ENCODE data around the gene ZNF222.

Gene ZNF222

DNA sequence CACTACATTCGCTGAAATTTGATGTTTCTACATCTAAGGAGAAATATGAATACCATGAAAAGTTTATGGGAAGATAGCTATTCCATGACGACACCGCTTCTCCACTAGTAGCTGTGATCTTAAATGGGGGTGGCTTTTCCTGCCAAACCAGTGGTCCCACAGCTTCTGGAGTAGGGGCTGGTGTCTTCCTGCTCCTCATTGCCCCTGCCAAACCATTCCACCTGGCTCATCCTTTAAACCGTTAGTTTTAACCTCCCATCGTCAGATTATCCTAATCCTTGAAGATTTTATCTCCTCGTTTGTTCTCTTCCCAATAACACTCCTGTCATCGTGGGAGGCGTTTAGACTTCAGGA, 23.0 kb upstream of the ZNF222 start:
- TF ChIP-seq, protein P1, sequence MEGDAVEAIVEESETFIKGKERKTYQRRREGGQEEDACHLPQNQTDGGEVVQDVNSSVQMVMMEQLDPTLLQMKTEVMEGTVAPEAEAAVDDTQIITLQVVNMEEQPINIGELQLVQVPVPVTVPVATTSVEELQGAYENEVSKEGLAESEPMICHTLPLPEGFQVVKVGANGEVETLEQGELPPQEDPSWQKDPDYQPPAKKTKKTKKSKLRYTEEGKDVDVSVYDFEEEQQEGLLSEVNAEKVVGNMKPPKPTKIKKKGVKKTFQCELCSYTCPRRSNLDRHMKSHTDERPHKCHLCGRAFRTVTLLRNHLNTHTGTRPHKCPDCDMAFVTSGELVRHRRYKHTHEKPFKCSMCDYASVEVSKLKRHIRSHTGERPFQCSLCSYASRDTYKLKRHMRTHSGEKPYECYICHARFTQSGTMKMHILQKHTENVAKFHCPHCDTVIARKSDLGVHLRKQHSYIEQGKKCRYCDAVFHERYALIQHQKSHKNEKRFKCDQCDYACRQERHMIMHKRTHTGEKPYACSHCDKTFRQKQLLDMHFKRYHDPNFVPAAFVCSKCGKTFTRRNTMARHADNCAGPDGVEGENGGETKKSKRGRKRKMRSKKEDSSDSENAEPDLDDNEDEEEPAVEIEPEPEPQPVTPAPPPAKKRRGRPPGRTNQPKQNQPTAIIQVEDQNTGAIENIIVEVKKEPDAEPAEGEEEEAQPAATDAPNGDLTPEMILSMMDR (IDR thresholded peaks at IDR 0.05; ENCODE audit: low read depth, low read length, missing control alignments): no peak
- peak overlapping the region; percentile 72 for H3K4me3 ChIP-seq (replicated peaks; ENCODE audit: low read depth, low read length)
- no peak for DNase-seq (ENCODE audit: extremely low read depth, low read depth)

DNA sequence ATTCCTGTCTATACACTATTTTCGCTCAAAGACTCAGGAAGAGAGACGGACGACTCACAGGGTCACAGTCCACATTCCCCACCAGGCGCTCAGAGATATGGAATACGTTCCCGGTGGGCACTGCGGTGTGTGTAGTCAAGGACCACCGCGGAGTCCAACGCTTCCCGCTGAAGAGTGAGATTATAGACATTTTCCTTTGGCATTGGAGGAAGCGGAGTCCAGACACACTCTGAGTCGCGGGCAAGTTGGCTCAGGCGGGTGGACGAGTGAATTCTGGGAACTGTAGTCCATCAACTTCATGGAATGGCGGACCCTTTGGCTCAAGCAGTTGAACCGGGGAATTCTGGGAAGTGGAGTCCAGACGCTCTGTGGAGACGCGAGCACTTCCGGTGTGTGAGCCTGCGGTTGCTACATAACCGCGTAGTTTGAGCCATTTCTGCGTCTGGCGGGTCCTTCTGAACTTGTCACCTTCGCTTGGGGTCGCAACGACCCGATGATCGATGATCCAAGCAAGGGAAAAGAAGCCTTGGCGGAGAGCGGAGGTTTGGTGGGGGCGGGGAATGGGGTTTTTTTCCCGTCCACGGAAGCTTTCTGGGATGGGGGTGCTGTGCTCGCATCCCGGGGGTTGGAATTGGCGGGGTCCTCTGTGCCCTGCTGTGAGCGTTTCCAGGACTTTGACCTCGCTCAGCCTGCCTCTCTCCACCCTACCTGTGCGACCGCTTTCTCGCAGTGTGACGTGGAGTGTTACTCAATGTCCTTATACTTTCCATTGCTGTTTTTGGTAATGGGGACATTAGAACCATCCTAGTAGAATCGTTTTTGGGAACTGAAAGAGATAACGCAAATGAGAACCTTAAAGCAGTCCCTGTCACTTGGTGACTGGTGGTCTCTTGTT, 22.4 kb upstream of the ZNF222 start, which contains the start of gene ZNF230:
ZNF230 (plus strand) TSS at position 392 of the 895 bp plus-strand sequence. CDS start 4,122 bp downstream, outside the sequence.
- peak within 1 kb of the TSS; percentile 72 for H3K4me3 ChIP-seq (replicated peaks; ENCODE audit: low read depth, low read length)
- DNase-seq (ENCODE audit: extremely low read depth, low read depth): peak; percentile 90
- TF ChIP-seq, protein P1 (IDR thresholded peaks at IDR 0.05; ENCODE audit: low read depth, low read length, missing control alignments): no peak

DNA sequence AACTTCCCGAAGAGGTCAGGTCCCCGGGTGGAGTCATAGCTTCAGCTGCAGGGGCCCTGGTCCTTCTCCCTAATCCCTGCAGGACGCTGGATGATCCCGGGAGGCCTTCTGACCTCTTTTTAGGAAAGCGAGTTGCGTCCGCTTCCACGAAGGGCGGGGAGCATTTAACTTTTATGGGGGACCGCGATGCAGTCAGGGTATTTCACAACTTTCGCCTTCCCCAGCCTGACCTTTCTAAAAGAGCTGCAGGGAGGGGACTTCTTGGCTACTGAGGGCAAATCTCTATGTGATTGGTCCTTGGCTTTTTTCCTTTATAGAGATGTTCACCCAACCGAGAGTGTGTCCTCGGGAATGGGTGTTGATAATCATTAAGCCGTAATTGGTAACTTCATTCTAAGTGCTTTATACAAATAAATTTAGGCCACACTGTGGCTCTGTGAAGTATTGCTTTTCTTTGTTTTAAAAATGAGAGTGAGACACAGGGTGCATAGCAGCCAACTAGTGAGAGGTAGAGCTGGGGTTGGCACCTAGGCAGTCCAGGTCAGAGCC, 21.6 kb upstream of the ZNF222 start:
- TF ChIP-seq, protein P1 (IDR thresholded peaks at IDR 0.05; ENCODE audit: low read depth, low read length, missing control alignments): no peak
- H3K4me3 ChIP-seq (replicated peaks; ENCODE audit: low read depth, low read length): peak overlapping the region; percentile 72
- DNase-seq (ENCODE audit: extremely low read depth, low read depth): no peak

DNA sequence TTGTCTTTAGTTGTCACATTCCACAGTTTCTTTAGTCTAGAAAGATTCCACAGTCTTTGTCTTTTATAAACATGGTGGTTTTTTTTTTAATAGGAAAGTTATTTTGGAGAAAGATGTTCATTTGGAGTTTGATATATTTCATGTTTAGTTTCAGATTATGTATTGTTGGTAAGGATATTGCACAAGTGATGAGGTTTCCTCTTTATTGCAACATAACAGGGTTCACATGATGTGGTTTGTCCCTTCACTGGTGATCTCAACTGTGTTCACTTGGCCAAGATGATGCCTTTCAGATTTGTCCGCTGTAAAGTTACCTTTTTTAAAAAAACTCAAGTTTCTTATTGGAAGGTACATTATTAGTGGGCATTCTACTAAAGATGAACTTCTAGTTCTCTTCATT, 19.2 kb upstream of the ZNF222 start:
- TF ChIP-seq, protein P1 (IDR thresholded peaks at IDR 0.05; ENCODE audit: low read depth, low read length, missing control alignments): no peak
- H3K4me3 ChIP-seq (replicated peaks; ENCODE audit: low read depth, low read length): no peak overlapping the region

DNA sequence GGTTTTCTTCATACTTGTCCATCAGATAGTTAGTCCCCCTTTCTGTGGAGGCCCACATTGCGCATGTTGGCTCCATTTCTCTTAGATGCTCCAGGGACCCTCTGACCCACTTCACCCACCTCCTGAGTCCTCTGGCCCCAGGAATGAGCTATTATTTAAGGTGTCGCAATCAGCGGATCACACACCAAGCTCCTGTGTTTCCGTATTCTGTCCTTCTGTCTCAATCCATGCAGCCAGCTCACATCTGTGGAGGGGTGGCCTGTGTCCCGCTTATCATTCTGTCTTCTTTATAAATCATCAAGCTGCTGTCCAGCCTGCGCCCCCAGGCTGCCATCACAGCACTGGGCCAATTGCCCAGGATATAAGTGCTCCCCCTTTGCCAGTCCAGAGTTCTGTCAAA, 17.7 kb upstream of the ZNF222 start:
- TF ChIP-seq, protein P1 (IDR thresholded peaks at IDR 0.05; ENCODE audit: low read depth, low read length, missing control alignments): no peak
- DNase-seq (ENCODE audit: extremely low read depth, low read depth): no peak
- H3K4me3 ChIP-seq (replicated peaks; ENCODE audit: low read depth, low read length): no peak overlapping the region

More for the DNA sequence above, 19.2 kb upstream of the ZNF222 start:
- no peak for DNase-seq (ENCODE audit: extremely low read depth, low read depth)

DNA sequence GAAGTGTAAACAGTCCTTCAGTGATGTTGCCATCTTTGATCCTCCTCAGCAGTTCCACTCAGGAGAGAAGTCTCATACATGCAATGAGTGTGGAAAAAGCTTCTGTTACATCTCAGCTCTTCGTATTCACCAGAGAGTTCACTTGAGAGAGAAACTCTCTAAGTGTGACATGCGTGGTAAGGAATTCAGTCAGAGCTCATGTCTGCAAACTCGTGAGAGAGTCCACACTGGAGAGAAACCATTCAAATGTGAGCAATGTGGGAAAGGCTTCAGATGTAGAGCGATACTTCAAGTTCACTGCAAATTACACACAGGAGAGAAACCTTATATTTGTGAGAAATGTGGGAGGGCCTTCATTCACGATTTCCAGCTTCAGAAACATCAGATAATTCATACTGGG, 14.7 kb upstream of the ZNF222 start:
- TF ChIP-seq, protein P1 (IDR thresholded peaks at IDR 0.05; ENCODE audit: low read depth, low read length, missing control alignments): no peak
- no peak for DNase-seq (ENCODE audit: extremely low read depth, low read depth)
- H3K4me3 ChIP-seq (replicated peaks; ENCODE audit: low read depth, low read length): no peak overlapping the region

Data from HFF-Myc (cell line).